Measurements from ENCODE around the gene HDGFL2.

The HDGFL2 gene

DNA sequence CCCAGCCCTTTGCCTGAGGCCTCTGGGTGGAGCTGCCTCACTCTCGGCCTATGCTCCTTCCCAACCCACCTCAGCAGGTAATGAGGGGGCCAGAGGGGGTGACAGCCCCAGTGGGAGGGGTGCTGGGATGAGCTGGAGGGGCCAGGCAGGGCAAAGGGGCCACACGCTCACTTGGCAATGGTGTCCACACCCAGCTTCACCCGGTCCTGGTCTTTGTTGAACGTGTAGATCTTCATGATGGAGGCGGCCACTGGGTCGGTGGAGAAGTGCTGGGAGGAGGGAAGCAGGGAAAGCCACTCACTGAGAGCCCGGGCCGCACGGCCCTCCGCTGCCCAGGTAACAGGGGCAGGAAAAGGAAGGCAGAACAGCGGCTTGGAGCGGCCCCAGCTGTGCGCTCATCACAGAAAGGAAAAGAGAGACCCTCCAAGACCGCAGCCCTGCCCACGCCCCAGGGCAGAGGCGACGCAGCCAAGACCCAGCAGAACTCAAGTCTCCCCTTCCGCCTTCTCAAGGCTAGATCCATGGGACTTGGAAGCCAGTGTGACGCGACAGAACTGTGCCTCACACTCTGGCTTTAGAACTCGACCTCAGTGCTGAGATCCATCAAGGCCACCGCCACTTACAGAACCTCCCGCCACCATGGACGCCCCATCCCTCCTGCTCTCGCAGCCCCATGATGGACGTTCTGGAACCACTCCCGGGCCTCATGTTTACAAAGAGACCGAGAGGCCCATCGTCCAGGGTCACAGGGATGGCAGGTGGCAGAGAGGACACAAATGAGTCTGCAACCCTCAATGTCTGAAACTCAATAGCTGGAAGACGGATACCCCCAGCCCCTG is 23.7 kb upstream of the HDGFL2 start:
- Histone ChIP-seq H3K9me3 (ENCODE audit: low read depth, low read length) (no peaks in the 10 kb centered on the region), H3K4me3 (no peak overlapping the region), H3K27ac (no peak overlapping the region), H3K36me3 (ENCODE audit: insufficient read depth, low read length) (peaks cover 25% of the 10 kb centered on the region; the same call in 1 of the 2 replicates), H3K9ac (ENCODE audit: insufficient read length) (no peak overlapping the region)
- no peak for DNase-seq (ENCODE audit: low read depth, low spot score)
- TF ChIP-seq FOXP2 (optimal IDR thresholded peaks at IDR 0.05; ENCODE audit: control extremely low read depth, extremely low read length, insufficient read depth) (no peak), POLR2AphosphoS5 (IDR thresholded peaks at IDR 0.05; ENCODE audit: borderline replicate concordance, low read depth, low read length) (no peak), EZH2 (IDR thresholded peaks at IDR 0.05) (no peak)

DNA sequence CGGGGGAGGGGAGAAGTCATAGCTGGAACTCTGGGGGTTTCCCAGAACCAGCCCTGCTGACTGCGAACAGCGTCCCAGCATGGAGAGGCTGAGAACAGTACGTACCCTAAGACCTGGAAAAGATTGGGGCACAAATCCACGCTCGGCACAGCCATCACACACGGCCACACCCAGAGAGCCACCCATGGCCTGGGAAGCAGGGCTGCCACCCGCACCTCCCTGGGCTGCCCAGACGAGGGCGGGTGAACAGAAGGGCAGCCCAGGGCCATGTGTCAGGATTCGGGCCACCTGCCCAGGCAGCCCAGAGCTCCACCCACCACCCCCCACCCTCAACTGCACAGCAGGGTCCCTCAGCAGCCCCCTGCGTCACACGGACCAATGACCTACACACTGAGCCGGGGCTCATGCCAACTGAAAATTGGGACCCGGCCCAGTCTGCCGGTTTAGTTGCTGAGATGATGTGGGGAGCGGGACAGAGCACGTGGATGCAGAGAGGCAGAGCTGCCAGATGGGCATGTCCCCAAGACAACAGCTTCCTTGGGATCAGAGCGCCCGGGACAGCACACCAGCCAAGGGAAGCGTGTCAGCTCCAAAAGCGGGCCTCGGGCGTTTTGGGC is 23.0 kb upstream of the HDGFL2 start:
- peaks cover 25% of the 10 kb centered on the region; the same call in 1 of the 2 replicates for H3K36me3 ChIP-seq (ENCODE audit: insufficient read depth, low read length)

DNA sequence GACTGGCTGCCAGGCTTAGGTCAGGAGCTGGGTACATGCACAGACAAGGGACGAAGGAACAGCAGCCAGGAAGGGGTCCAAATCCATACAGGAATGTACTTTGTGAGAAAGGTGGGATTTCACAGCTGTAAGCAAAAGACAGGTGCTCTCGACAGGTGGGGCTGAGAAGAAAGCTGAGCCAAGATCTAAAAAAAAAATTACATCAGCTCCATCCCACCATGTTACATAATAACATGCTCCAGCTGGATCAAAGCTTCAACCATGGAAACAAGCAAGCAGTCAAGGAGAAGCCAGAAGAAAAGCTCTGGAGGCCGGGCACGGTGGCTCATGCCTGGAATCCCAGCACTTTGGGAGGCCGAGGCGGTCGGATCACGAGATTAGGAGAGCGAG is 22.5 kb upstream of the HDGFL2 start:
- TF ChIP-seq POLR2AphosphoS5 (IDR thresholded peaks at IDR 0.05; ENCODE audit: borderline replicate concordance, low read depth, low read length) (no peak), FOXP2 (optimal IDR thresholded peaks at IDR 0.05; ENCODE audit: control extremely low read depth, extremely low read length, insufficient read depth) (no peak), EZH2 (IDR thresholded peaks at IDR 0.05) (no peak)
- Histone ChIP-seq H3K36me3 (ENCODE audit: insufficient read depth, low read length) (peaks cover 25% of the 10 kb centered on the region; the same call in 1 of the 2 replicates), H3K9me3 (ENCODE audit: low read depth, low read length) (no peaks in the 10 kb centered on the region), H3K27ac (no peak overlapping the region), H3K4me3 (no peak overlapping the region), H3K9ac (ENCODE audit: insufficient read length) (no peak overlapping the region)
- DNase-seq (ENCODE audit: low read depth, low spot score): no peak

More for the DNA sequence above, 23.0 kb upstream of the HDGFL2 start:
- Histone ChIP-seq H3K27ac (no peak overlapping the region), H3K9me3 (ENCODE audit: low read depth, low read length) (no peaks in the 10 kb centered on the region), H3K9ac (ENCODE audit: insufficient read length) (no peak overlapping the region), H3K4me3 (no peak overlapping the region)
- TF ChIP-seq FOXP2 (optimal IDR thresholded peaks at IDR 0.05; ENCODE audit: control extremely low read depth, extremely low read length, insufficient read depth) (no peak), POLR2AphosphoS5 (IDR thresholded peaks at IDR 0.05; ENCODE audit: borderline replicate concordance, low read depth, low read length) (peak; percentile 21; the same call in 1 of the 2 replicates)
- DNase-seq (ENCODE audit: low read depth, low spot score): no peak

DNA sequence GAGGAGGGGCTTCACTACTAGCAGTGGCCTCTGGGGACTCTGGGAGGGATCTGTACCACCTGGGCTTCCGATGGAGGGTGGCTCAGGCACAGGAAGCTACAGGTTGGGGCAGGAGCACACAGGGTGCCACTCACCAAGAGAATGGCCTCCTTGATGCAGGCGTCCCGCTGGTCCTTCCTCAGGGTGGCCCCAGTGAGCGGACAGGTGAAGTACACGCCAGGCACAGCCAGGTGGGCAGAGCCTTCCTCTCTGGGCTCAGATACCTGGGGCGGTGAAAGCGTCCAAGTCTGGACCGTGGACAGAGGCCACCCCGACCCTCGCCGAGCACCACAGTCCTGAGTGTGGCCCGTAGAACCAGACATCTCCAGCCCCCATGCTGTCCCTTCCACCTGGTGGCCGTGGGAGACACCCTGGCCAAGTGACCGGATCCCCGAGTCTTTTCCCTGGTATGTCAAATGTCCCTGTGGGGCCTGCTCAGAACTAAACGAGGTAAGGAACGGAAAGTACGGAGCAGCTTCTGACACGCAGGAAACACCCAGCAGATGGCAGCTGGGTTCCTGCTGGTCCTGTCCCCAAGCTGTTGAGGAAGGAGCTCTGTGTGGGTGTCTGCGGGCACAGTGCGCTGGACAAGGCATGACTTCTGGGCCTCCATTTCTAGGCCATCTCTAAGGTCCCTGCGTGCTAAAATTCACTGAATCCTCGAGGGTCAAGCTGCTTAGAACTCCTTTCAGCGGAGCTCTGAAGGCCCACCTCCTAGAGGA is 19.7 kb upstream of the HDGFL2 start:
- Histone ChIP-seq H3K9me3 (ENCODE audit: low read depth, low read length) (no peaks in the 10 kb centered on the region), H3K36me3 (ENCODE audit: insufficient read depth, low read length) (peaks cover 17% of the 10 kb centered on the region; the same call in 1 of the 2 replicates), H3K27ac (no peak overlapping the region), H3K4me3 (no peak overlapping the region), H3K9ac (ENCODE audit: insufficient read length) (no peak overlapping the region)
- TF ChIP-seq FOXP2 (optimal IDR thresholded peaks at IDR 0.05; ENCODE audit: control extremely low read depth, extremely low read length, insufficient read depth): no peak
- 0 out of 2 replicates have a peak, but pooled peaks have one; percentile 2 for TF ChIP-seq POLR2AphosphoS5 (IDR thresholded peaks at IDR 0.05; ENCODE audit: borderline replicate concordance, low read depth, low read length)
- TF ChIP-seq EZH2 (IDR thresholded peaks at IDR 0.05): no peak
- DNase-seq (ENCODE audit: low read depth, low spot score): no peak

DNA sequence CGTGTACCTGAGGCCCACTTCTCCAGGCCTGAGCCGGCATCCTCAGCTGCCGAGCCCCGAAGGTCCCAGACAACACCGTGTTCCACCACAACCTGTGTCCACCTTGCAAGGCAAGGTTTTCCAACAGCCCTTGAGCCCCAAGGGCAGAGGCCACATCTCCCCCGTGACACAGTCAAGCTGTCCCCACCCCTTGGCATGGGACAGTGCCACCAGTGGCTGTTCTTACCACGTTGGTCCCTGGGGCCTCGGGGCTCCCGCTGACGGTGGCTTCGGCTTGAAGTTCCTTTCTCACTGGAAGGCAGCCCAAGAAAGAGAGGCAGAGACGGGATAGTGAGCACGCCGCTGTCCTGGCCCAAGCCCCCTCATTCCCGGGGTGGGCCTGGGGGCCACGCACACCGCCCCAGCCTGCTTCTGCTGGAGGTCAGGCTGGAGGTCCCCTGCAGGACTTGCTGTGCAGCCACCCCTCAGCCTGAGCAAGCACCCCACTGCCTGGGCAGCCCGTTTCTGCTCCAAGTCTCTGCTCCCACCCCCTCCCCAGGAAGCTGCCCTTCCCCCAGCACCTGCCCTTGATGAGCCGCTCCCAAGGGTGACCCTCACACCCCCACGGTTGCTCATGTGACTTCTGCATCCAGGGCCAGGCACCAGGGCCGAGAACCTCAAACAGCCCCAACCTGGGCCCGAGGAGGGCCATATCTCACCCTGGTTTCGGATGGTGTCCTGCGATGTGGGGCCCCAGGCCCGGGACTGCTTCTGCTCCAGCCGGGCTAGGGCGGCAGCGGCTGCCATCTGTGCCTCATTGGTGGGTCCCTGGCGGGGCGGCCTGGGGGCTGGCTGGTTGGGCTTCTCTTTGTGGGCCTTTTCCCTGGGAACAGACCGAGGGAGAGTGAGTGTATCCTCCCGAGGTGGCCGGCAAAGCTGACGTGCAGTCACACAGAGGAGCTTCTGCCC is 18.6 kb upstream of the HDGFL2 start:
- TF ChIP-seq FOXP2 (optimal IDR thresholded peaks at IDR 0.05; ENCODE audit: control extremely low read depth, extremely low read length, insufficient read depth) (no peak), POLR2AphosphoS5 (IDR thresholded peaks at IDR 0.05; ENCODE audit: borderline replicate concordance, low read depth, low read length) (no peak), EZH2 (IDR thresholded peaks at IDR 0.05) (no peak)
- no peak overlapping the region for H3K4me3 ChIP-seq

DNA sequence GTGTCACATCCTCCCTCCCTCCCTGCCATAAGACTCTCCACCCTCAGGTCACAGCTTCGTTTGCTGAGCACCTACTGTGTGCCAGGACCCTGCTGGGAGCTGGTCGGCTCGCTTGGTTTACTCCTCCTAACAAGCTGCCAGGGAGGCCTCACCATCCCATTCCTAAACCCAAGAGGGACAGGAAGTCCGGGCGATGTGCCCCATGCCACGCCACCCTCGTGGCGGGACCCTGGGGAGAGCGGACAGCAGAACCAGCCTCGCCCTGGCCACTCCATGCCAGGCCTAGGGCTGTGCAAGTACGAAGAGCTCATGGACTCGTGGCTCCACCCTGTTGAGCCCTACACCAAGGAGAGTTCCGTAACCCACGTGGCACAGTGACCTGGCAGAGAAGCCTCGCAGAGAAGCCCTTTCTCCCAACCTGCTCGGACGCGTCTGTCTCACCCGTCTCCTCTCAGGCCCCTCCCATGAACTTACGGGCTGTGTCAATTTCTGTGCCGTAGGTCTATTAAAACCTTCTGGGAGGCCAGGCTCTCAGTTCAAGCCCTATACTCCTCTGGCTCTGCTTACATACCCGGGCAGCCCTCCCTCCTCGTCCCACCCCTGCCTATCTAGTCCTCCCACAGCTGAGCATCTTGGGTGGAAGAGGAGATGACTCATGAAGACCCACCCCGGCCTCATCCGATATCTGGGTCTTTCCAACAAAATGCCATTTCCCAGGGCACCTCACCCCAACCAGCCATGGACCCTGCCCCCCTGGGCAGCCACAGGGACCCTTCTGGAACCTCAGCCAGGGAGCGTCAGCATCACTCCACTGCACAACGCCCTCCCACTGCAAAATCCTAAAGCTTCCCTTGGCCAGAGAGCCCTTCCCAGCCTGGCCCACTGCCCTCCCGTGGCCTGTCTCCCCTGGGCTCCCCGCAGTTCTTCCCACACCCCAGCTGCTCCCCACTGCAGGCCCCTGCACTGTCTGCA is 17.1 kb upstream of the HDGFL2 start:
- Histone ChIP-seq H3K4me3 (no peak overlapping the region), H3K9me3 (ENCODE audit: low read depth, low read length) (no peaks in the 10 kb centered on the region), H3K9ac (ENCODE audit: insufficient read length) (no peak overlapping the region), H3K36me3 (ENCODE audit: insufficient read depth, low read length) (peaks cover 10% of the 10 kb centered on the region; the same call in 1 of the 2 replicates), H3K27ac (no peak overlapping the region)
- TF ChIP-seq FOXP2 (optimal IDR thresholded peaks at IDR 0.05; ENCODE audit: control extremely low read depth, extremely low read length, insufficient read depth) (no peak), POLR2AphosphoS5 (IDR thresholded peaks at IDR 0.05; ENCODE audit: borderline replicate concordance, low read depth, low read length) (no peak), EZH2 (IDR thresholded peaks at IDR 0.05) (no peak)
- DNase-seq (ENCODE audit: low read depth, low spot score): no peak

More for the DNA sequence above, 18.6 kb upstream of the HDGFL2 start:
- DNase-seq (ENCODE audit: low read depth, low spot score): no peak
- Histone ChIP-seq H3K9ac (ENCODE audit: insufficient read length) (no peak overlapping the region), H3K9me3 (ENCODE audit: low read depth, low read length) (no peaks in the 10 kb centered on the region), H3K36me3 (ENCODE audit: insufficient read depth, low read length) (peaks cover 15% of the 10 kb centered on the region; the same call in 1 of the 2 replicates), H3K27ac (no peak overlapping the region)

All from SK-N-MC (cell line).